ENCODE results near the gene TMX4. TPM values are rescaled to one million over a fixed set of nuclear protein-coding genes. Genes with fewer than 3 reads are reported as not detected.

Gene TMX4
- 10 to 100 TPM; 46.1 to 48.2 TPM for total RNA-seq

- DNase-seq: peak; percentile 96
- Mint-ChIP-seq H3K9me3 (ENCODE audit: low read depth) (no peaks in the 10 kb centered on the region), H3K27me3 (no peaks in the 10 kb centered on the region), H3K36me3 (peaks cover 9% of the 10 kb centered on the region), H3K27ac (peak within 1 kb of the TSS; percentile 86), H3K4me1 (peaks cover 18% of the 10 kb centered on the region), H3K4me3 (peak within 1 kb of the TSS; percentile 81)
- peak; percentile 86 for ATAC-seq
- CTCF ChIA-PET: interaction anchor here (0.9 to 4.2 kb wide), 3 partner anchors 13 to 39 kb away, joined by 3 to 15 read pairs (median 3); no protein-coding TSS in a partner anchor
Observed at GRCh38 chr20:8019246-8019997, at the start of gene TMX4. Gene TMX4, minus strand, starts transcription at chr20:8019761. Its CDS starts 148 bp downstream, at chr20:8019613.

GRCh38 chr20:8067082-8067481 lies 47.5 kb upstream of the TMX4 start:
- Mint-ChIP-seq H3K27ac (no peak overlapping the region), H3K4me3 (no peak overlapping the region), H3K9me3 (ENCODE audit: low read depth) (no peaks in the 10 kb centered on the region), H3K4me1 (no peaks in the 10 kb centered on the region), H3K36me3 (no peaks in the 10 kb centered on the region), H3K27me3 (peaks cover 6% of the 10 kb centered on the region)
- CTCF ChIA-PET: interaction anchor here (0.5 to 2.9 kb wide), 3 partner anchors 15 to 38 kb away, joined by 3 to 8 read pairs (median 3); no protein-coding TSS in a partner anchor
- DNase-seq (no peak), ATAC-seq (no peak)

GRCh38 chr20:8066662-8067061 lies 47.1 kb upstream of the TMX4 start:
- CTCF ChIA-PET: interaction anchor here (0.5 to 2.9 kb wide), 4 partner anchors 16 to 656 kb away, joined by 3 to 8 read pairs (median 3); no protein-coding TSS in a partner anchor
- DNase-seq (no peak), ATAC-seq (no peak)
- no peaks in the 10 kb centered on the region for H3K36me3 Mint-ChIP-seq
- no peaks in the 10 kb centered on the region for H3K9me3 Mint-ChIP-seq (ENCODE audit: low read depth)
- H3K27me3 Mint-ChIP-seq: peaks cover 6% of the 10 kb centered on the region
- H3K27ac Mint-ChIP-seq: no peak overlapping the region
- no peak overlapping the region for H3K4me3 Mint-ChIP-seq
- no peaks in the 10 kb centered on the region for H3K4me1 Mint-ChIP-seq

DNA sequence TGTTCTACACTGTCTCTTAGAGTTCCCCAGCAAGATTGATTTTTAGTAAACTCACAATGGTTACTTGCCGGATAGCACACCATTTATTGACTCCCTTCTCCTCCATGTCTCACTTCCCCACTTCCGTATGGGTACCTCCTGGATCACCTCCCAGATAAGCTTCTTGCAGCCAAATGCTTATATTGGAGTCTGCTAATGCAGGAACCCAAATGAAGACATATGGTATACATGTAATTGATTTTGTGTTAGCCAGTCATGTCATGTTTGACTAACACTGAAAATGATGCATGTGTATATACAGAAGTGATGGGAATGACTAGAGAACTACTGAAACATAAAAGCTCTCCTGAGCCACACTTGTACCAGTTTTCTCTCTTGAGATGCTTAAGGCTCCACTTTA lies 46.1 kb upstream of the TMX4 start:
- peaks cover 6% of the 10 kb centered on the region for H3K27me3 Mint-ChIP-seq
- H3K9me3 Mint-ChIP-seq (ENCODE audit: low read depth): no peaks in the 10 kb centered on the region
- no peak overlapping the region for H3K27ac Mint-ChIP-seq
- no peaks in the 10 kb centered on the region for H3K36me3 Mint-ChIP-seq
- no peaks in the 10 kb centered on the region for H3K4me1 Mint-ChIP-seq
- H3K4me3 Mint-ChIP-seq: no peak overlapping the region
- ATAC-seq: no peak
- CTCF ChIA-PET: interaction anchor here (1.0 to 2.9 kb wide), 2 partner anchors 22 to 657 kb away, joined by 3 to 8 read pairs; no protein-coding TSS in a partner anchor
- no peak for DNase-seq

- CTCF ChIA-PET: interaction anchor here (1.2 kb wide), 1 partner anchor 14 kb away, joined by 4 read pairs; no protein-coding TSS in a partner anchor
- H3K27ac Mint-ChIP-seq: no peak overlapping the region
Observed at GRCh38 chr20:8062756-8063155, 43.2 kb upstream of the TMX4 start.

GRCh38 chr20:8061861-8062518 lies 42.4 kb upstream of the TMX4 start:
- CTCF ChIA-PET: interaction anchor here (1.2 kb wide), 1 partner anchor 14 kb away, joined by 4 read pairs; no protein-coding TSS in a partner anchor
- ATAC-seq (no peak), DNase-seq (no peak)
- Mint-ChIP-seq H3K27me3 (peaks cover 3% of the 10 kb centered on the region), H3K4me3 (no peak overlapping the region), H3K4me1 (no peaks in the 10 kb centered on the region), H3K9me3 (ENCODE audit: low read depth) (no peaks in the 10 kb centered on the region), H3K27ac (no peak overlapping the region), H3K36me3 (no peaks in the 10 kb centered on the region)

More at GRCh38 chr20:8062756-8063155, 43.2 kb upstream of the TMX4 start:
- Mint-ChIP-seq H3K4me3 (no peak overlapping the region), H3K9me3 (ENCODE audit: low read depth) (no peaks in the 10 kb centered on the region), H3K36me3 (no peaks in the 10 kb centered on the region), H3K4me1 (no peaks in the 10 kb centered on the region), H3K27me3 (peaks cover 3% of the 10 kb centered on the region)
- DNase-seq (no peak), ATAC-seq (no peak)

DNA sequence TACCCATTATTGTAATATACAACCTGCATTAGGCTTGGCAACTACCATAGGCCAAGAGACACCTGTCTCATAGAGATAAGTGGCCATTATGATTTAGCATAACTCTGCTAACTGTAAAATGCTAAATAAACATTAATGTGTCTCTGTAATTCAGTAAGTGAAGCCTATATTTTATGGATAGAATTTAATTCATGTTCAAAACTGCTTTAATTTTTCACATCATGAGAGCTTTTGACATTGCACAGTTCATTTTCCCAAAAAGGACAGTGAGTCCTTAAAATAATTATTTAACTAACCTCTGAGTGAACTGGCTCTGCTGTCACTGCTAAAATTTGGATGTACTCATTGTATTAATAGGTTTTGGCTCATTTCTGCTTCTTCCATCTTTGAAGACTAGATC lies 41.4 kb upstream of the TMX4 start:
- ATAC-seq: no peak
- H3K9me3 Mint-ChIP-seq (ENCODE audit: low read depth): no peaks in the 10 kb centered on the region

DNA sequence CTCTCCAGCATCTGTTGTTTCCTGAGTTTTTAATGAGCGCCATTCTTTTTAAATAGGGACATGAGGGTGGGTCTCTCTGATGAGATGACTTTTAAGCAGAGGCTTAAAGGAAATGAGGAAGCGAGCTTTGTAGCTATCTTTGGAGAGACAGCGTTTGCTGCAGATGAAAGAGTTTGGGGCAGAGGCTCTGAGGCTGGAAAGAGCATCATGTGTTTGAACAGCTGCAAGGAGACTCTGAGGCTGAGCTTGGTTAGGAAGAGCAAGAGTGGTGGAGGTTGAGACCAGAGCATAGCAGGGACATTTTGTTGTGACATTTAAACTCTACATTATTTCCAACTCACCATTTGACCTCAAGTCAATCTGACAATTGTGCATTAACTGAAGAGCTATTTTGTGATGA lies 38.3 kb upstream of the TMX4 start:
- no peak for ATAC-seq
- CTCF ChIA-PET: interaction anchor here (0.8 kb wide), 1 partner anchor 15 kb away, joined by 3 read pairs; no protein-coding TSS in a partner anchor
- Mint-ChIP-seq H3K27ac (no peak overlapping the region), H3K4me1 (no peaks in the 10 kb centered on the region), H3K27me3 (peaks cover 4% of the 10 kb centered on the region), H3K4me3 (no peak overlapping the region), H3K36me3 (no peaks in the 10 kb centered on the region), H3K9me3 (ENCODE audit: low read depth) (no peaks in the 10 kb centered on the region)
- DNase-seq: no peak

More for the DNA sequence above, 41.4 kb upstream of the TMX4 start:
- no peaks in the 10 kb centered on the region for H3K4me1 Mint-ChIP-seq
- H3K27me3 Mint-ChIP-seq: peaks cover 4% of the 10 kb centered on the region
- DNase-seq: no peak
- no peak overlapping the region for H3K4me3 Mint-ChIP-seq
- CTCF ChIA-PET: no interaction called here
- H3K36me3 Mint-ChIP-seq: no peaks in the 10 kb centered on the region
- no peak overlapping the region for H3K27ac Mint-ChIP-seq

GRCh38 chr20:8055096-8055495 lies 35.5 kb upstream of the TMX4 start:
- no peaks in the 10 kb centered on the region for H3K9me3 Mint-ChIP-seq (ENCODE audit: low read depth)
- peaks cover 3% of the 10 kb centered on the region for H3K4me1 Mint-ChIP-seq
- H3K27ac Mint-ChIP-seq: no peak overlapping the region
- peaks cover 12% of the 10 kb centered on the region for H3K27me3 Mint-ChIP-seq
- H3K4me3 Mint-ChIP-seq: no peak overlapping the region
- CTCF ChIA-PET: interaction anchor here (1.2 to 1.3 kb wide), 2 partner anchors 11 to 25 kb away, joined by 3 to 6 read pairs; no protein-coding TSS in a partner anchor
- H3K36me3 Mint-ChIP-seq: no peaks in the 10 kb centered on the region
- no peak for DNase-seq
- no peak for ATAC-seq

- no peak overlapping the region for H3K4me3 Mint-ChIP-seq
- peaks cover 18% of the 10 kb centered on the region for H3K27me3 Mint-ChIP-seq
- H3K9me3 Mint-ChIP-seq (ENCODE audit: low read depth): no peaks in the 10 kb centered on the region
- ATAC-seq (no peak), DNase-seq (no peak)
- H3K4me1 Mint-ChIP-seq: peaks cover 5% of the 10 kb centered on the region
- no peak overlapping the region for H3K27ac Mint-ChIP-seq
- CTCF ChIA-PET: interaction anchor here (0.6 to 2.3 kb wide), 2 partner anchors 114 to 671 kb away, joined by 3 to 9 read pairs; no protein-coding TSS in a partner anchor
- no peaks in the 10 kb centered on the region for H3K36me3 Mint-ChIP-seq
Observed at GRCh38 chr20:8050157-8050837, 30.7 kb upstream of the TMX4 start.

GRCh38 chr20:8049310-8049709 lies 29.7 kb upstream of the TMX4 start:
- Mint-ChIP-seq H3K36me3 (no peaks in the 10 kb centered on the region), H3K4me1 (peaks cover 5% of the 10 kb centered on the region), H3K9me3 (ENCODE audit: low read depth) (no peaks in the 10 kb centered on the region), H3K27me3 (peaks cover 19% of the 10 kb centered on the region), H3K4me3 (no peak overlapping the region), H3K27ac (no peak overlapping the region)
- CTCF ChIA-PET: interaction anchor here (2.3 kb wide), 1 partner anchor 672 kb away, joined by 9 read pairs; no protein-coding TSS in a partner anchor
- no peak for ATAC-seq
- no peak for DNase-seq

DNA sequence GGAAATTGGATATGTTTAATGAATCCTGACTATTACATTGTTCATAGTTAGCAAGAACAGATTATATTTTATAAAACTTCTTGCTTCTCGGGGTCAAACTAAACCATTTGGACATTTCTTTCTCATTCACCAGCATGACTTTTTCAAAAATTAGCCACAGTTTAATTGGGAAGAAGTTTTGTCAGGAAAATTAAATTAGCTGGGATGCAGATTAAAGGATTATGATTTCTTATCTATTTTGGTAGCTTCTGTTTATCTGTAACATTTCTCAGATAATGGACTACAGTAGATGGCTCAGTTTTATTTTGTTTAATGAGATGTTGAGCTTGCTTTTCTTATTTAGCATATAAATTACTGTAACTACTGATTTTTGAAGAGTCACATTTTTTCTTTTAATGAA lies 26.4 kb upstream of the TMX4 start:
- no peaks in the 10 kb centered on the region for H3K36me3 Mint-ChIP-seq
- peaks cover 7% of the 10 kb centered on the region for H3K4me1 Mint-ChIP-seq
- ATAC-seq: no peak
- H3K27ac Mint-ChIP-seq: no peak overlapping the region
- no peak overlapping the region for H3K4me3 Mint-ChIP-seq
- CTCF ChIA-PET: interaction anchor here (0.9 to 4.1 kb wide), 4 partner anchors 25 to 675 kb away, joined by 3 to 58 read pairs (median 4); no protein-coding TSS in a partner anchor
- peaks cover 29% of the 10 kb centered on the region for H3K27me3 Mint-ChIP-seq
- DNase-seq: no peak
- no peaks in the 10 kb centered on the region for H3K9me3 Mint-ChIP-seq (ENCODE audit: low read depth)
